ENCODE measurements around the gene MGAT4B. TPM values are rescaled to one million over a fixed set of nuclear protein-coding genes. Genes with fewer than 3 reads are reported as not detected.
A peak's percentile ranks its signal among the peaks of the same experiment; 100 is the strongest.

MGAT4B gene
- total and polyA plus RNA-seq, 4 donors: 42.0 to 156 (median 83.7) TPM

- H3K9me3 ChIP-seq (ENCODE audit: control insufficient read depth in 4 of 4, low read length in 3 of 4): no peaks in the 10 kb centered on the region
- peak overlapping the region in 2 of 3 donors; percentile 15 to 31 for H3K4me3 ChIP-seq (ENCODE audit: low read depth in 1 of 3, low read length in 3 of 3)
- no peaks in the 10 kb centered on the region for H3K27me3 ChIP-seq (ENCODE audit: control insufficient read depth in 4 of 4, insufficient read depth in 4 of 4, low read length in 3 of 4)
- H3K9ac ChIP-seq (ENCODE audit: low read depth in 1 of 2, low read length in 2 of 2): no peak overlapping the region
- H3K4me1 ChIP-seq (ENCODE audit: control insufficient read depth in 4 of 4, insufficient read depth in 4 of 4, low read length in 3 of 4): peaks cover 22 to 68% (median 56%) of the 10 kb centered on the region in 4 donors
- no peak for TF ChIP-seq JUND (IDR thresholded peaks at IDR 0.05)
- TF ChIP-seq FOXA2 (IDR thresholded peaks at IDR 0.05): no peak
- no peak for TF ChIP-seq FOXA1 (IDR thresholded peaks at IDR 0.05)
- TF ChIP-seq YY1 (IDR thresholded peaks at IDR 0.05): no peak
- TF ChIP-seq NR2F2 (IDR thresholded peaks at IDR 0.05): no peak
- TF ChIP-seq, protein P1, sequence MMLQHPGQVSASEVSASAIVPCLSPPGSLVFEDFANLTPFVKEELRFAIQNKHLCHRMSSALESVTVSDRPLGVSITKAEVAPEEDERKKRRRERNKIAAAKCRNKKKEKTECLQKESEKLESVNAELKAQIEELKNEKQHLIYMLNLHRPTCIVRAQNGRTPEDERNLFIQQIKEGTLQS (IDR thresholded peaks at IDR 0.05): no peak
- no peak for TF ChIP-seq HNF4A (conservative IDR thresholded peaks at IDR 0.05)
- no peak for TF ChIP-seq HNF4G (IDR thresholded peaks at IDR 0.05)
- TF ChIP-seq, protein P2, sequence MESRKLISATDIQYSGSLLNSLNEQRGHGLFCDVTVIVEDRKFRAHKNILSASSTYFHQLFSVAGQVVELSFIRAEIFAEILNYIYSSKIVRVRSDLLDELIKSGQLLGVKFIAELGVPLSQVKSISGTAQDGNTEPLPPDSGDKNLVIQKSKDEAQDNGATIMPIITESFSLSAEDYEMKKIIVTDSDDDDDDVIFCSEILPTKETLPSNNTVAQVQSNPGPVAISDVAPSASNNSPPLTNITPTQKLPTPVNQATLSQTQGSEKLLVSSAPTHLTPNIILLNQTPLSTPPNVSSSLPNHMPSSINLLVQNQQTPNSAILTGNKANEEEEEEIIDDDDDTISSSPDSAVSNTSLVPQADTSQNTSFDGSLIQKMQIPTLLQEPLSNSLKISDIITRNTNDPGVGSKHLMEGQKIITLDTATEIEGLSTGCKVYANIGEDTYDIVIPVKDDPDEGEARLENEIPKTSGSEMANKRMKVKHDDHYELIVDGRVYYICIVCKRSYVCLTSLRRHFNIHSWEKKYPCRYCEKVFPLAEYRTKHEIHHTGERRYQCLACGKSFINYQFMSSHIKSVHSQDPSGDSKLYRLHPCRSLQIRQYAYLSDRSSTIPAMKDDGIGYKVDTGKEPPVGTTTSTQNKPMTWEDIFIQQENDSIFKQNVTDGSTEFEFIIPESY (IDR thresholded peaks at IDR 0.05): no peak
- TF ChIP-seq TAF1 (conservative IDR thresholded peaks at IDR 0.05): no peak
- TF ChIP-seq, protein P3, sequence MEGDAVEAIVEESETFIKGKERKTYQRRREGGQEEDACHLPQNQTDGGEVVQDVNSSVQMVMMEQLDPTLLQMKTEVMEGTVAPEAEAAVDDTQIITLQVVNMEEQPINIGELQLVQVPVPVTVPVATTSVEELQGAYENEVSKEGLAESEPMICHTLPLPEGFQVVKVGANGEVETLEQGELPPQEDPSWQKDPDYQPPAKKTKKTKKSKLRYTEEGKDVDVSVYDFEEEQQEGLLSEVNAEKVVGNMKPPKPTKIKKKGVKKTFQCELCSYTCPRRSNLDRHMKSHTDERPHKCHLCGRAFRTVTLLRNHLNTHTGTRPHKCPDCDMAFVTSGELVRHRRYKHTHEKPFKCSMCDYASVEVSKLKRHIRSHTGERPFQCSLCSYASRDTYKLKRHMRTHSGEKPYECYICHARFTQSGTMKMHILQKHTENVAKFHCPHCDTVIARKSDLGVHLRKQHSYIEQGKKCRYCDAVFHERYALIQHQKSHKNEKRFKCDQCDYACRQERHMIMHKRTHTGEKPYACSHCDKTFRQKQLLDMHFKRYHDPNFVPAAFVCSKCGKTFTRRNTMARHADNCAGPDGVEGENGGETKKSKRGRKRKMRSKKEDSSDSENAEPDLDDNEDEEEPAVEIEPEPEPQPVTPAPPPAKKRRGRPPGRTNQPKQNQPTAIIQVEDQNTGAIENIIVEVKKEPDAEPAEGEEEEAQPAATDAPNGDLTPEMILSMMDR (IDR thresholded peaks at IDR 0.05; ENCODE audit: low read depth, low read length, missing input control): no peak
- no peak for TF ChIP-seq EGR1 (IDR thresholded peaks at IDR 0.05; ENCODE audit: low read depth in 2 of 2)
- TF ChIP-seq, protein P4, sequence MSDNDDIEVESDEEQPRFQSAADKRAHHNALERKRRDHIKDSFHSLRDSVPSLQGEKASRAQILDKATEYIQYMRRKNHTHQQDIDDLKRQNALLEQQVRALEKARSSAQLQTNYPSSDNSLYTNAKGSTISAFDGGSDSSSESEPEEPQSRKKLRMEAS (IDR thresholded peaks at IDR 0.05): no peak
- no peak for TF ChIP-seq SP1 (IDR thresholded peaks at IDR 0.05)
- no peak for TF ChIP-seq GABPA (IDR thresholded peaks at IDR 0.05 in 1 of 2, conservative IDR thresholded peaks at IDR 0.05 in 1 of 2)
- no peak for TF ChIP-seq RXRA (IDR thresholded peaks at IDR 0.05)
- no peak for TF ChIP-seq REST (IDR thresholded peaks at IDR 0.05)
- peaks cover 20 to 47% (median 37%) of the 10 kb centered on the region in 4 donors for H3K36me3 ChIP-seq (ENCODE audit: control insufficient read depth in 4 of 4, insufficient read depth in 3 of 4, low read depth in 1 of 4, low read length in 3 of 4)
- H3K27ac ChIP-seq (ENCODE audit: low read depth in 1 of 2, low read length in 2 of 2): peak overlapping the region; percentile 10 to 36
- no peak for DNase-seq (ENCODE audit: low spot score)
- 50% methylated on average over 22 of the region's 22 CpGs for WGBS
These were observed 17.5 kb upstream of the MGAT4B start for GRCh38 chr5:179823937-179824744.
